ENCODE data around the gene LAMA5. TPM values are rescaled to one million over a fixed set of nuclear protein-coding genes. Genes with fewer than 3 reads are reported as not detected.

LAMA5 gene
- total RNA-seq, 1 experiment from 2014 or later, result 1,050 TPM

- Mint-ChIP-seq H3K4me3 (ENCODE audit: unreplicated experiment) (no peak overlapping the region), H3K27me3 (ENCODE audit: insufficient read depth, unreplicated experiment) (no peaks in the 10 kb centered on the region), H3K9me3 (ENCODE audit: unreplicated experiment) (no peaks in the 10 kb centered on the region), H3K27ac (ENCODE audit: unreplicated experiment) (no peak overlapping the region), H3K36me3 (ENCODE audit: insufficient read depth, unreplicated experiment) (peaks cover 99% of the 10 kb centered on the region), H3K4me1 (ENCODE audit: low read depth, unreplicated experiment) (no peaks in the 10 kb centered on the region)
- H3K36me3 ChIP-seq (ENCODE audit: control insufficient read depth, insufficient read depth, low read length), result peaks cover 12% of the 10 kb centered on the region; the same call in 1 of the 2 replicates
- no TSS peak for BruUV-seq (replicated peaks)
- ChIA-PET POLR2A (no interaction called here), CTCF (interaction anchor here (0.6 kb wide), 1 partner anchor 8 kb away, joined by 6 read pairs; no protein-coding TSS in a partner anchor)
- TF ChIP-seq CTCF (IDR thresholded peaks at IDR 0.05; ENCODE audit: insufficient read depth in 1 of 2, low read depth in 1 of 2, low read length in 1 of 2, severe bottlenecking in 1 of 2, unreplicated experiment in 1 of 2), result no peak
- no peaks in the 10 kb centered on the region for H3K27me3 ChIP-seq (replicated peaks; ENCODE audit: control insufficient read depth, insufficient read depth, low read length)
- no peaks in the 10 kb centered on the region for H3K4me1 ChIP-seq
- H3K4me3 ChIP-seq (ENCODE audit: low read depth, low read length), result no peak overlapping the region
- DNase-seq, result no peak
- H3K9me3 ChIP-seq, result no peaks in the 10 kb centered on the region
- intact Hi-C loops (cut with micrococcal nuclease; ENCODE audit: unreplicated experiment), result no loop called here
Observed at GRCh38 chr20:62277253-62277652, 89.9 kb downstream of the LAMA5 start.

DNA sequence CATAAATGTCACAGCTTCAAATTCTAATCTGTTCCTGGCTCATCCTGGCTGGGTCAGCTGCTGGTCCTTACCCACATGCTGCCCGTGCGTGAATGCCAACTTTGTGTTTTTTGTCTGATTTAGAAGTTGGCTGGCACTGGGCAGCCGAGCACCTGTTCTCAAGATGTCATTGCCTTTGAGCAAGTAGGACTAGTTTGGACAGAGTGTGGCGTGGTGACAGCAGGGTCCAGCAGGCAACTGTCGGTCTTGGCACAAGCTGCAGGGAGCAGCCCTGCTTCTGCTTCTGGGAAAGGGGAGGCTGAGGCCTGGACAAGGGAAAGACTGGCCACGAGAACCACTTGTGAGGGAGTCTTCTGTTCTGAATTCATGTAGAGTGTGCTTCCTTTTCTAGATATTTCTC is 90.7 kb downstream of the LAMA5 start:
- Mint-ChIP-seq H3K27ac (ENCODE audit: unreplicated experiment) (no peak overlapping the region), H3K27me3 (ENCODE audit: insufficient read depth, unreplicated experiment) (no peaks in the 10 kb centered on the region), H3K36me3 (ENCODE audit: insufficient read depth, unreplicated experiment) (peaks cover 99% of the 10 kb centered on the region), H3K4me1 (ENCODE audit: low read depth, unreplicated experiment) (no peaks in the 10 kb centered on the region), H3K9me3 (ENCODE audit: unreplicated experiment) (no peaks in the 10 kb centered on the region), H3K4me3 (ENCODE audit: unreplicated experiment) (no peak overlapping the region)
- H3K9me3 ChIP-seq, result no peaks in the 10 kb centered on the region
- H3K36me3 ChIP-seq (ENCODE audit: control insufficient read depth, insufficient read depth, low read length), result peaks cover 11% of the 10 kb centered on the region; the same call in 1 of the 2 replicates
- H3K4me1 ChIP-seq, result no peaks in the 10 kb centered on the region
- intact Hi-C loops (cut with micrococcal nuclease; ENCODE audit: unreplicated experiment), result no loop called here
- no TSS peak for BruUV-seq (replicated peaks)
- no peaks in the 10 kb centered on the region for H3K27me3 ChIP-seq (replicated peaks; ENCODE audit: control insufficient read depth, insufficient read depth, low read length)
- no peak for DNase-seq
- ChIA-PET POLR2A (no interaction called here), CTCF (no interaction called here)
- TF ChIP-seq CTCF (IDR thresholded peaks at IDR 0.05; ENCODE audit: insufficient read depth in 1 of 2, low read depth in 1 of 2, low read length in 1 of 2, severe bottlenecking in 1 of 2, unreplicated experiment in 1 of 2), result no peak
- H3K4me3 ChIP-seq (ENCODE audit: low read depth, low read length), result no peak overlapping the region

GRCh38 chr20:62275219-62275618 is 91.9 kb downstream of the LAMA5 start:
- Mint-ChIP-seq H3K27ac (ENCODE audit: unreplicated experiment) (no peak overlapping the region), H3K36me3 (ENCODE audit: insufficient read depth, unreplicated experiment) (peaks cover 89% of the 10 kb centered on the region), H3K4me1 (ENCODE audit: low read depth, unreplicated experiment) (no peaks in the 10 kb centered on the region), H3K27me3 (ENCODE audit: insufficient read depth, unreplicated experiment) (no peaks in the 10 kb centered on the region), H3K9me3 (ENCODE audit: unreplicated experiment) (no peaks in the 10 kb centered on the region), H3K4me3 (ENCODE audit: unreplicated experiment) (no peak overlapping the region)
- Histone ChIP-seq H3K4me3 (ENCODE audit: low read depth, low read length) (no peak overlapping the region), H3K36me3 (ENCODE audit: control insufficient read depth, insufficient read depth, low read length) (peaks cover 9% of the 10 kb centered on the region), H3K4me1 (no peaks in the 10 kb centered on the region), H3K27me3 (replicated peaks; ENCODE audit: control insufficient read depth, insufficient read depth, low read length) (no peaks in the 10 kb centered on the region), H3K9me3 (no peaks in the 10 kb centered on the region)
- no TSS peak for BruUV-seq (replicated peaks)
- ChIA-PET POLR2A (no interaction called here), CTCF (interaction anchor here (0.6 to 1.9 kb wide), 2 partner anchors 15 to 299 kb away, joined by 3 to 4 read pairs; no protein-coding TSS in a partner anchor)
- no peak for DNase-seq
- TF ChIP-seq CTCF (IDR thresholded peaks at IDR 0.05; ENCODE audit: insufficient read depth in 1 of 2, low read depth in 1 of 2, low read length in 1 of 2, severe bottlenecking in 1 of 2, unreplicated experiment in 1 of 2), result no peak
- intact Hi-C loops (cut with micrococcal nuclease; ENCODE audit: unreplicated experiment), result no loop called here

All from Caco-2 (cell line).